IPS DF 19.7 (cell line): Measurements from ENCODE around the gene SPDYE3.

Source experiments
- DNase-seq: peaks from one replicate; pipeline ENCODE4 v3.0.0-alpha.2; 2013; ENCODE audit warnings: low read depth, low spot score

Gene SPDYE3

DNA sequence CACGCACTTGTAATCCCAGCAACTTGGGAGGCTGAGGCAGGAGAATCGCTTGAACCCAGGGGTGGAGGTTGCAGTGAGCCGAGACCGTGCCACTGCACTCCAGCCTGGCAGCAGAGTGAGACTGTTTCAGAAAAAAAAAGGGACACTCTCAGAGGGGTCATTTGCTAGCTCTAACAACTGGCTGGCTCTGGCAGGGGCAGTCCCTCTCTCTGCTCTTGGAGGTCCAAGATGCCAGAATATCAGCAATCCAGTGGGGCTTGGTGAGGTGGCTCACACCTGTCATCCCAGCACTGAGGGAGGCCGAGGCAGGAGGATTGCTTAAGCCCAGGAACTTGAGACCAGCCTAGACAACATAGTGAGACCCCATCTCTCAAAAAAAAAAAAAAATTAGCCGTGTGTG is 63.2 kb downstream of the SPDYE3 start:
- DNase-seq, result no peak

- DNase-seq, result no peak
Measured at GRCh38 chr7:100371561-100372171, 64.2 kb downstream of the SPDYE3 start.
